Measurements from ENCODE around the gene RERG.
"Not testable (repeated sequence)": the region's sequence is repeated elsewhere in the genome, so short reads cannot be mapped to it uniquely, and the experiment has no call there.

The RERG gene, protein sequence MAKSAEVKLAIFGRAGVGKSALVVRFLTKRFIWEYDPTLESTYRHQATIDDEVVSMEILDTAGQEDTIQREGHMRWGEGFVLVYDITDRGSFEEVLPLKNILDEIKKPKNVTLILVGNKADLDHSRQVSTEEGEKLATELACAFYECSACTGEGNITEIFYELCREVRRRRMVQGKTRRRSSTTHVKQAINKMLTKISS

DNA sequence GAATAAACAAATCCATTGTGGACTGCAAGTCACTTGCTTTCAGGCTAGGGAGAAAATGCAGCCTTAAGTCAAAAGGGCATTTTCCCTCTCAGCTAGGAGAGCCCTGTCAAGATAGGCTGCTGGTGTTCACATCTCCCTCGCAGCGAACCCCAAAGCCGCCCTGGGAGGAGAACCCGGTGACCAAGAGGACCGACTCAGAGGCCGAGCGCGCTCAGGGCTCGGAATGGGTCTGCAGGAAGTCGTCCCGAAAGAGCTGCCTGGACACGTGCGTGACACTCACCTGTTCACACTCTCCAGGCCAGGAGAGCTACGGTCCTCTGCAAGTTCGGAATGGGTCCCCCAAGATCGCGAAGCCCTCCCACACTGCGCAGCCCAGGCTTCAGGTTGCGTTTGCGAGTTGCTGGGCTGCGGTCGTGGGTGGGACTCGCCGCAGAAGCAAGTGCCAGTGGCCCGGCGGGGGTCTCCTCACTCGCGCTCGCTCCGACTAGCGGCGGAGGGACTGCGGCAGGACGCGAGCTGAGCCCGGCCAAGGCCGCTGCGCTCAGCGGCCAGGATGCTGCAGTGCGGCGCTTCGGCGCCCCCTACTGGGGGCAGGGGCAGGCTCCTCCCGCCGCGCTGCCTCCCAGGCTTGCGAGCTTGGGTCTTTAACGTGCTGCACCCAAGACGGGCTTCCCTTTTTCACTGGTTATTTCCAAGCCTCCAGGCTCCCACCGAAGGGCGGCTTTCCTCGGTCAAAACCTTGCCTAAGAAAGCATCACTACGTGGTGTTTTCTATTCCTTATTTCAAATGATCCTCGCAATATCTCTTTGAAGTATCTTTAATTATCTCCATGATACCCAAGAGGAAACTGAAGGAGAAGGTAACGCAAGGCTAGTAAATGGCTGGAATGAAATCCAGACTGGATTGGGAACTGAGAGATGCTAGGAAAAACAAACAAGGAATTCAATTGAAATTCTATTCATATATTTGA, at the start of gene RERG:
Gene RERG (minus strand): TSS at position 503 of the 971 bp plus-strand sequence. CDS start 3,928 bp downstream, outside the sequence.
- peak; percentile 75 for DNase-seq

DNA sequence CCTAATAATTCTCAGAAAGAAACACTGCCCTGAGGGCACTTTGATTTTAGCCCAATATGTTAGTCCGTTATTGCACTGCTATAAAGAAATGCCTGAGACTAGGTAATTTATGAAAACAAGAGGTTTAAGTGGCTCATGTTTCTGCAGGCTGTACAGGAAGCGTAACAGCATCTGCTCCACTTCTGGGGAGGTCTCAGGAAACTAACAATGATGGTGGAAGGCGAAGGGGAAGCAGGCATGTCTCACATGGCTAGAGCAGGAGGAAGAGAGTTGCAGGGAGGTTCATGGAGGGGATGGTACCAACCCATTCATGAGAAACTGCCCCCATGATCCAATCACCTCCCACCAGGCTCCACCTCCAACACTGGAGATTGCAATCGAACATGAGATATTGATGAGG, 49.4 kb upstream of the RERG start:
- DNase-seq, result no peak

DNA sequence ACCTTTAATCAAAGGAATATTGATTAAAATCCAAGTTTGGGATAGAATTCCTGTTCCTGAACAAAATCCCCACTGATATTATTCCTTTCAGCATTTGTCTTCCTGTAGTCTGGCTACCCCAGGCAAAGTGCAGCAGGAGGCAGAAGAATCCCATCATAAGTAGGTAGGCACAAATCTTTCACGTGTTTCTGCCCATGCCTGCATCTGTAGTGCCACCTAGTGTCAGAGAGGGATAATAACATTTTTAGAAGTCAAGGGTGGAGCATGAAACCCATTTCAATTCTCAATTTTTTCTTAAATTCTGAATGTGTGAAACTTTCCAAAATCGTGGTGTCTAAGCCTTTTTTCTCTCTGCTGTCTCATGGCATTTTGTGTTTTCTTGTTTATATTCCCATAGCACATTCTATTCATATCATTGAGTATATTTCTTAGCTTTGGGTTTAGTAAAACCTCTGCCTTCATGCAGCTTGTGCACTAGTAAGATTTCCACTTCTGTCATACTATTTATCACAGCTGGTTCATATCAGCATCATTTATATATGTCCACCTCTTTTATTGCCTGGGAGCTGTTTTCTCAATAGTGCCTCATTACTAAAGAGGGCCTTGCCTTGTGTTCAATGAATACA, 47.8 kb upstream of the RERG start:
- DNase-seq, result peak; percentile 18

DNA sequence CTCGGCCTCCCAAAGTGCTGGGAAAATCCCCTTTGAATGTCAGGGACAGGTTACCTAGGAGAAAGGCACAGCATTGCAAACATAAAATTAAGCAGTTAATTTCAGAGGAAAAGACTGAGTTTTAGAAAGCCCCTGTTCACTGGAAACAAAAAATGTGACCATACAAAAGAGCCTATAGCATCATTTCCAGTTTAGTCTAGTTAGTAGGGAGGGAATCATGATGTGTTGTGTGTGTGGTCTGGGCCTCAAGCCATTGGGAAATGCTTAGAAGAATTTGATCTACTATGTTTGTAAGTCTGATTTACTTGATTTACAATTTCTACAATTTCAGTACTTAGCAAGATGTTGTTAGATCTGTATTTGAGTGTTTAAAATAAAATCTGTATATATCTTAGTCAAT, 47.1 kb upstream of the RERG start:
- no peak for DNase-seq

DNA sequence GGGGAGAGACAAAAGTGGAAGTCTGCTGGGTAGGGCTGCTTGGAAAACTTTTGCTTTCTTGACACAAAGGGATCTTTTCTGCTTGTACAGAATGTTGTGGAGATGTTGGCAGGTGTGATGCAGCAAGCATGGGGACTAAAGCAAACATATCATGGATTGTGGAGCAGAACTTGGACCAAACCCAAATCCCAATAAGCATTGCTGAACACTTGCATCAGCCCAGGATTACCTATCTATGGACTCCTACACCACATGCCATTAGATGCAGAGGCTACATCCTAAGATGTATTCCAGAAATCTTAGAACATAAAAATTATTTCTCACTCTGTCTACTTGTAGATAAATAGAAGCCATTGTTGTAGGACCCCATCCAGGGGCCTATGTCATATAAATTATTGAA, 44.7 kb upstream of the RERG start:
- no peak for DNase-seq

DNA sequence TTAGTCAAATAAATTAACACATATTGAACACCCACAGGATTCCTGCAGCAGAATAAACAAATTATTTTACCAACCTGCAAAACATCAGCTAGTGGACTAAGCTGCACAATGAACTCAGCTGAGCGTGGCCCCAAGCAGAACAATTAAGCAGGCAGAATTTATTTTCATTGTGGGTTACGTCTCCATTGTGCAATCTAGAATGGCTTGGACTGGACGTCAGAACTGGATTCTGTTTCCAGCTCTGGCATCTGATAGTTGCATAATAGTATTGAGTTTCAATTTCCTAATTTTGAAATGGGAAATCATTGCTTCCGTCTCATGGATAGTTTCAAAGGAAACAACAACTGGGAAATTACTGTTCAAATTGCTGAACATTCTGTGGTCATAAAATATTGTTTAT, 35.5 kb upstream of the RERG start:
- DNase-seq, result no peak

DNA sequence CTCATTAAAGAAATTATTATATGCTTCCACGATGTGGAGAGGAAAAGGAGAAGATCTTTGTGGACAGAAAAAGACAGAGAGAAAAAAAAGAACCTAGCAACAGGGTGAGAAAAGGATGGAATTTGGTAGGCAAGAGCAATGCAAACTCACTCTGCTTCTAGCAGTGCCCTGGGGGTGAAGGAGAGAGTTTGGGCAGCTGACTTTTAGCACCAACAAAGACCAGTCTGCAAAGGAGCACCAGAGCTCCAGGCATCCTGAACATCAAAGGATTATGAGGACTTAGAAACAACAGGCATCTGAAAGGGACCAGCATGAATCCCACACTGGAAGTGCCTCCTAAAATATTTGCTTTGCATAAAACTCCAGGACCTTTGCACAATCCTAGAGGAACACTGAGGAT, 32.8 kb upstream of the RERG start:
- DNase-seq, result no peak

DNA sequence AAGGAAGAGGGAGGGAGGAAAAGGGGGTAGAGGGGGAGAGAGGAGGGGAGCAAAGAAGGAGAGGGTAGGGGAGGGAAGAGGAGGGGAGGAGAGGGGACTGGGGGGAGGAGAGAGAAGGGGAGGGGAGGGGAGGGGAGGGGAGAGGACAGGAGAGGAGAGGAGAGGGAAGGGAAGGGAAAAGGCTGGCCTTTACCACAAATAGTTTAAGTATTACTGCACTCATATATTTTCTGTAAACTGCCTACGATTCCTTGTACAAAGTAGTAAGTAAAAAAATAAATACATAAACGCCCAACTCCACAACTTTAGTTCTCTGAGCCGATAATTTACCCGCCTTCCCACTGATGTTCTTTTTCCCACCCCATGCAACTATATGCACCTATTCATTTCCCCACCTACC, 23.7 kb upstream of the RERG start:
- DNase-seq, result no peak

DNA sequence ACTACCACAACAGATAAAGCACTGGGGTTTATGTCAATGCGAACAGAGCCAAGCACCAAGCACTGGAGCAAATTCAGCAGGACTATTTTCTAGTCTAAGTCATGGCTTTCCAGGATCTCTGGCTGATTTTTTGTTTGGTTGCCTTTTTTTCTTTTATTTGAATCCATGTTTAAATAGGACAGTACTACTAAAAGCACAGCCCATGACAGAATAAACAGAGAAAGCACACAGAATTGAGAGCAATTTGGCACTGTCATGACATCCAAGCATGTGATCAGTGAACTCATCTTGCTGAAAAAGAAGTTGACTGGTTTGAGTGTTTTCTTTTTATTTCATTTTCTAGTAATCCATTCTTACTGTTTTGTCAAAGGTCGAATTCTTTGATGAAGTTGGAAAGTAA, 23.1 kb upstream of the RERG start:
- DNase-seq, result no peak

DNA sequence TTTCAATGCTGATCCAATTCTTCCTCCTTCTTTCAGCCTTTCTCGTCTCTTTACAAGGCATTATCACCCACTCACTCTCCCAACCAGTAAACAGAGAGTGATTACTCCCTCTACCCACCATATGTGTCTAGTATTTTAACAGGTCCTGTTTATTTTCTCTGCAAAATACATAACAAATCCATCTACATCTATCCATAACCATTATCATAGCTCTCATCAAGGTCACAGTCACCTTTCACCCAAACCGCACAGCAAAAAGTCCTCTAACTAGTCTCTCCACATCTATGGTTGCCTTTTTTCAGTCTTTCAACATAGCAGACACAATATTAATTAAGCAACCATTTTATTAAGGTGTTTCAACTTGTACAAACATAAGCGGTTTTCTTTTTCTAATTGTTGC, 21.9 kb upstream of the RERG start:
- no peak for DNase-seq

DNA sequence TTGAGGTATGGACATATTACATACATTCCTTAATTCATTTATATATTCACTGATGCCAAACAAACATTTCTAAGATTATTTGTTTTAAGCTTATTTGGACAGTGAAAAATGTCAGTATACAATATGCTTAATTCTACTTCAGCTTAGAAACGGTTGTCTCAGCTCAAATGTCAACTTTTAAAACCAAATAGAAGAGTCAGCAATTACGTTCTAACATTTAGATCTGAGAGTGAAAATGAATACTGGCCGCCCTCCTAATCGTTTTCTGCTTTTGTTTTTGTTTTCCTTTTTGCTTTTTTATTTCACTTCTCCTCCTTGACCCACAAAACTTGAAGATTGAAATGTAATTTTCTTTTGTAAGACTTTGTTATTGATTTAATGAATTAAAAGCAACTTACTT, 19.7 kb upstream of the RERG start:
- no peak for DNase-seq

DNA sequence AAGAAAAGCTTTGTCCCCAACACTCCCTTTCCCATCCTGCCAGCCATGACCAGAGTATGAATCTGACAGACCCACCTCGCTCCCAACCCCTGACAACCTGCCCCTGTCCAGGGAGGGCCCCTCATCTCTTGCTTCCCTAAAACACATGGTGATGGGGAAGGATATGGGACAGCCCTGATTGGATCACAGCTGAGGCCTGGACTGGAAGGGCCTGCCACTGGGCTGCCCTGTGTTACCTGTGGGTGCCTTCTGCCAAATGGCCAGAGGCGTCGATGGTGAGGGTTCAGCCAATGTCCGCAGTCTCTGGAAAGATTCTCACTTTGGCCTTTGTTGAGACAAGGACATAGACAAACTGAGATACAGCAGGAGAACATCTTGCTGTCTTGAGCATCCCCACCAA, 13.3 kb upstream of the RERG start:
- no peak for DNase-seq

DNA sequence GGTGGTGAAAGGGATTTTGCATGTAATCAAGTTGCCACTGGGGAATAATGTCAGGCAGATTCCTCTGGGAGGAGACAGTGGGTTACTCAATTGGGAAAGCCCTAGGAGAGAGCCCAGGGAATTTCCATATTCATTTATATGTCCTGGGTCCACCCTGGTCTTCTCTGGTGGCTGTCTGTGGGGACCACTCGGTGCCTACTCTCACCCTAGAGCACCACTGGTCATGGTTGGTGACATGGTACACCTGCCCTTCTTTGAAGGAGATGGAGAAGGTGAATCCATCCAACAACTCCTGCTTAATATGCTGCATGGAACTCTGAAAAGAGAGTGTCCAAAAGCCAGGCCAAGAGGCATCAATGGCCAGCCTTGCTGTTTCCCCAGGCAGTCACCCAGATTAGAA, 12.8 kb upstream of the RERG start:
- DNase-seq, result no peak

DNA sequence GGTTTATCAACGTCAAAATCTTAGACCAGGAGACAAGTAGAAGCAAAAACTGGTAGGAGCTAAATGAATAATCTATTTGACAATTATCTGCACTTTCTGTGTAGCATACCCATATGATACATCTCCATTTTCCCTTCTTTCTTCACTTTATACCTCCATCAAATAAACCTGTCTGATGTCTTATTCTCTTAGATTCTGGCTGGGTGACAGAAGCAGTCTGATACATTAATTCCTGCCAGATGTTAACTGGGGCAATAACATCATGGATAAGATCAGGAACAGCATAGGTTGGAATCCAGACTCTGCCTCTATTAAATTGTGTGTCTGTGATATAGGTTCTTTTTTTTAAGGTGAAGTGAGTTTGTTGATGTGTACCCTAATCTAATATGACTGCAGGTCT, 11.7 kb upstream of the RERG start:
- DNase-seq, result no peak

DNA sequence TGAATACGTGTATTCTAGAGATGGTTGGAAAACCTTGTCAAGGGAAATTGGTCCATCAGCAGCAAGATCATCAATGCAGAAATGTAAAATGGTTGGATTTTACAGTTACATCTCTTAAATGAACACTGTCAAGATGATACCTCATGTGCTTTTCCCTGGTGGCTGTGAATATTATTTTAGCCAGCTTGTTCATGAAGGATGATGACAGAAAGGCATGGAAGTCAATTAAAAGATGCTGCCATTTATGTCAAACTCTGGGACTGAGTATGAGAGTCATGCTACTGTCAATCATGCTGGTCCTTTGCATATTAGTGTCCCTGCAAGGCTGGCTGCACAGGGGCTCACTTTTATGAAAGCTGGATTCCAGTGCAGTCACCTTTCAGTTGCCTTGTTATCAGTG, 10.3 kb upstream of the RERG start:
- DNase-seq, result no peak

DNA sequence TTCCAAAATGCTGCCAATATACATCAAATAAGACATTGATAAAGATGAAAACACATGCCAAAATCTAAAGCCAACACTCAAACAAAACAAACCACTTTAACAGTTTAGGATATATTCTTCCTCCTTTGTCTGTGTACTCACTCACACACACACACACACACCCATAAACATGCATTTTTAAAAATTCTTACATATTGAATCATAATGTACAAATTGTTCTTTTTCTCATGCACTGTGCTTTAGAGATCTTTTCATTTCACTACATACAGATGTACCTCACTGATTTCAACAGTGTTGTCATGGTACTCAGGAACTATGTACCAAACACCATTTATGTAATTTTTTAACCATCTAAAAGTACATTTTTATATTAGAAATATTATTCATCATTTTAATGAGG, 9.5 kb upstream of the RERG start:
- no peak for DNase-seq

DNA sequence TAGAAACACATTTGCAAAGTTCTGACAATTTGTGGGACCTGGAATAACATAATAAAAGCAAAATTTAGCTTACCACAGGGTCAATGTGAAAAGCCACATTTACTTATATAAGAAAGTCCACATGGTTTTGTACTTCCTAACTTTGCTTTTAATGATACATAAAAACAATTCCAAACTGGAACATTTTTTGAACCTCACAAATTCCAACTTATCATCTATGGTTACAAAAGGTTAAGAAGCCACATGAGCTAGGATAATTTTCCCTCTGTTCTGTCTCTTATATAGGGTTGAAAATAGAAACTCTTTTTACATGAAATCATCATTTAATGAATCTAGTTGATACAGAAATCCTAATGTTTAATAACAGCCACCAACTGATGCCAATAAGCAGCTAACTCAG, 8.9 kb upstream of the RERG start:
- no peak for DNase-seq

DNA sequence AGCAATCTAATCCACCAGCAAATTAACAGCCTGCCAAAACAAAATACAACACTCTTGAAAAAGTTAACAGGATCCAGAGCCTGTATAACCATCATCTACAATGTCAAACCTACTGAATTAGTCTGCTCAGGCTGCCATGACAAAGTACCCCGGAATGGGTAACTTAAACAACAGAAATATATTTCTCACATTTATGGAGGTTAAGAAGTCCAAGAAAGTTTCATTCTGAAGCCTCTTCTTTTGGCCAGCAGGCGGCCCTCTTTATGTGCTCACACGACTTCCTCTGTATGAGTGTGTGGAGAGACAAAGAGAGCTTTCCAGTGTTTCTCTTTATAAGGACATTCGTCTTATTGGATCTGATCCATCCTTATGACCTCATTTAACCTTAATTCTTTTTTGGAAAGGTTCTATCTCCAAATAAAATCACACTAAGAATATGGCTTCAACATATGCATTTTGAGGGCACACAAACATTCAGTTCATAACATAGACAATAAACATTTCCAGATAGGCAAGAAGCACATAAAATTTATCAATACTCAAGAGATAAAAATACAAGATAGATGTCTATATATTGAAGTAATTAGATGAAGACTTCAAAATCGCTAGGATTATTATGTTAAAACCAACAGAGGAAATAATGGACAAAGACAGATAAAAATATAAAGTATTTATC, 5.9 kb upstream of the RERG start:
- peak; percentile 16 for DNase-seq

DNA sequence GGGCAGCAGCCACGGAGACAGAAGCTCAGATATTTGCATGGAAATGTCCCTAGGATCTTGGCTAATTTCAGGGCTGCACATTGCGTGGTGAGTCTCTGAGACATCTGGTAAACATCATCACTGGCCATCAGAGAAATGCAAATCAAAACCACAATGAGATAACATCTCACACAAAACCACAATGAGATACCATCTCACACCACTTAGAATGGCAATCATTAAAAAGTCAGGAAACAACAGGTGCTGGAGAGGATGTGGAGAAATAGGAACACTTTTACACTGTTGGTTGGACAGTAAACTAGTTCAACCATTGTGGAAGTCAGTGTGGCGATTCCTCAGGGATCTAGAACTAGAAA, 4.6 kb upstream of the RERG start:
- DNase-seq, result not testable (repeated sequence)

DNA sequence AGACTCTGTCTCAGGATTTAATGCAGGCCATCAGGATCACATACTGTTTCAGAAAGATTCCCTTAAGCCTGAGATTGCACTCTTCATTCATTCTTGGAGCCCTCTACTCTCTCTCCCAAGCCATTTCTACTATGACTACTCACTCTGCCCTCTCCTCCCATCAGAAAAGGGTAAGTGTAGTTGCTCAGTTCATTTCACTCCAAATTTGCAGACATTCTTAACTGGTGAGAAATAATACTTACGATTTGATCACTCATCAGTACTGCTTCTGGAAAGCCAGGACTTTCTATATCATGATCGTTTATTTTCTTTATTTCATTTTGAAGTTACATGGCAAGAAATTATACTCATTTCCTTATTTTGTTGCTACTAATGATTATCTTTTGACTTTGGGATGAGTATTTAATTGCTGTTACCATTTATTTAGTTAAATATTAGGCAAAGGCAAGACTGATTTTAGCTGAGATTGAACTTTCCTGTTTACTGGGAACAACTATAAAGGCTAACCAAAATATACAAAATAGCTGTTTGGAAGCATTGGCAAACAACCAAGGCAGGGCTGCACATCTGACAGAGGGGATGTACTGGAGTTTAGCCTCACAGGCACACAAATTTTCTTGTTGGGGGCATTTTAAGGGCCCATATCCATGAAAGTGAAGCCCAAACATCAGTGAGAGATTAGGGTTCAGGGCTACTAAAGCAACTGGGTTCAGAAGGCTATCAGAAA, 4.1 kb upstream of the RERG start:
- DNase-seq, result no peak

DNA sequence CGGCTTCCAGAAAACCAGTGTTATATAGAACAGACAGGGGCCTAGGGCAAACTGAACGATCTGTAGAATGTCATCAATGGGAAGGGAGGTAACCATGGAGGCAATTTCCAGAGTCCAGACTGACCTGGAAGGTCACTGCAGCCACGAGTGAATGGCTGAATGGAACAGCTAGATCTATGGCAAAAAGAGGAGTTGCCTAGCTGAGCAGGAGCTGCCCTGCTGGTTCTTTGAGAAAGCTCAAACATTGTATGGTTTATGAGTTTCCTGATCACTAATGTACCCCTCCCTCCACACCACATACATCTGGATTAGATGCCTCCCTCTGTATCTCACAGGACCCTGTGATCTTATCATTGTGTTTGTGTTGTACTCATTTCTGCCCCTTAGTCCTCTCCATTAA, 1.0 kb upstream of the RERG start:
- DNase-seq, result no peak

DNA sequence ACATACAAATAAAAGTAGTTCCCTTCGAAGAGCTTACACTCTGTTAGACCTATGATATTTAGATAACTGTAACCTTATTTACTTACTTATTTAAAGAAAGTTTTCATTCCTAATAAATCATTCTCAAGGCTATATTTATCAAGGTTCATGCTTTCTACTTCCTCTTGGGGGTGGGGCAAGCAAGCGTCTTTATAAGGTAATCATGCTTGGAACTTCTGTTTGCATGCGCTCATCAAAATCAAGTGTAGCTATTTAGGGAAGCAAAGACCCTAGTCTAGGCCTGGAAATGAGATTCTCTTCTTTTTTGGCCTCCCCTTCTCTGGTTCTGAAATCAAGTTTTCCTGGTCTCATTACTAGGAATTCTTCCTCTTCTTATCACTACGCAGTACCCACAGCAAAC, 766 bp downstream of the RERG start:
- DNase-seq, result no peak

DNA sequence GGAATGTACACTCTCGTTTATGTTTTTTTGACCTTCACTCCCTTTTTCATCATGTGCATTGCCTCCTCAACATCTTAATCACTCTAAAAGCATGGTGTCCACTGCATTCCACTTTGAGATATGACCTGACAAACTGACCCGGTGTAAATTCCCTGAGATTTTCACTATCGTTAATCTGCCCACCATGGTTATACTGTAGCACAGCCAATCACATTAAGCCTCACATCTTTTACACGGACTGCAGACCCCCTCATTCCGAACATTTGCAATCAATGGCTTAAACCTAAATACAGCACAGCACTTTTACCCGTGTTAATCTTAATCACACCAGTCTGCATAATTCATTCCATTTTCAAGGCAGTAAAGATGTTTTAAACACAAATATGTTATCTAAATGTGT, 2.4 kb downstream of the RERG start:
- no peak for DNase-seq
